GM18499 (cell line): ENCODE measurements around the gene MTF2.

Source experiments
- ATAC-seq: cut with Tn5 transposase; IDR thresholded peaks from one replicate; pipeline ENCODE4 v1.9.1; 2021; ENCODE audit warnings: moderate number of reproducible peaks; ENCODE audit not compliant: insufficient read depth, unreplicated experiment

MTF2 gene

GRCh38 chr1:93081716-93082115, 2.6 kb downstream of the MTF2 start:
- no peak for ATAC-seq

GRCh38 chr1:93082313-93082712, 3.2 kb downstream of the MTF2 start:
- ATAC-seq: no peak

- ATAC-seq: no peak
These were observed 4.9 kb downstream of the MTF2 start for GRCh38 chr1:93083979-93084378.

- ATAC-seq: no peak
These were observed 8.4 kb downstream of the MTF2 start for GRCh38 chr1:93087532-93087931.

- ATAC-seq: no peak
These were observed 14.4 kb downstream of the MTF2 start for GRCh38 chr1:93093332-93094006.

GRCh38 chr1:93095804-93096585, 16.9 kb downstream of the MTF2 start:
- ATAC-seq: no peak

- ATAC-seq: no peak
These were observed 23.1 kb downstream of the MTF2 start for GRCh38 chr1:93102142-93102541.

GRCh38 chr1:93106226-93106625, 27.1 kb downstream of the MTF2 start:
- no peak for ATAC-seq

- ATAC-seq: no peak
These were observed 28.3 kb downstream of the MTF2 start for GRCh38 chr1:93107395-93107794.

- ATAC-seq: no peak
These were observed 29.3 kb downstream of the MTF2 start for GRCh38 chr1:93108335-93108734.

- ATAC-seq: no peak
These were observed 30.5 kb downstream of the MTF2 start for GRCh38 chr1:93109578-93109977.

- no peak for ATAC-seq
These were observed 32.0 kb downstream of the MTF2 start for GRCh38 chr1:93111065-93111464.

- ATAC-seq: no peak
These were observed 32.5 kb downstream of the MTF2 start for GRCh38 chr1:93111561-93111960.

- no peak for ATAC-seq
These were observed 34.0 kb downstream of the MTF2 start for GRCh38 chr1:93113127-93113526.

- ATAC-seq: no peak
These were observed 35.3 kb downstream of the MTF2 start for GRCh38 chr1:93114391-93114790.

- ATAC-seq: no peak
These were observed 41.5 kb downstream of the MTF2 start for GRCh38 chr1:93120614-93121013.

- ATAC-seq: no peak
These were observed 44.2 kb downstream of the MTF2 start for GRCh38 chr1:93123201-93123783.

GRCh38 chr1:93124556-93125355, 45.7 kb downstream of the MTF2 start:
- no peak for ATAC-seq

- no peak for ATAC-seq
These were observed 50.5 kb downstream of the MTF2 start for GRCh38 chr1:93129507-93130099.

- no peak for ATAC-seq
These were observed 53.6 kb downstream of the MTF2 start for GRCh38 chr1:93132638-93133037.
